Measurements from ENCODE around the gene LHX4. TPM values are rescaled to one million over a fixed set of nuclear protein-coding genes. Genes with fewer than 3 reads are reported as not detected.

LHX4 gene
- total and polyA plus RNA-seq, 4 donors = 0.02 to 0.03 (median 0.02) TPM; not detected in 1

DNA sequence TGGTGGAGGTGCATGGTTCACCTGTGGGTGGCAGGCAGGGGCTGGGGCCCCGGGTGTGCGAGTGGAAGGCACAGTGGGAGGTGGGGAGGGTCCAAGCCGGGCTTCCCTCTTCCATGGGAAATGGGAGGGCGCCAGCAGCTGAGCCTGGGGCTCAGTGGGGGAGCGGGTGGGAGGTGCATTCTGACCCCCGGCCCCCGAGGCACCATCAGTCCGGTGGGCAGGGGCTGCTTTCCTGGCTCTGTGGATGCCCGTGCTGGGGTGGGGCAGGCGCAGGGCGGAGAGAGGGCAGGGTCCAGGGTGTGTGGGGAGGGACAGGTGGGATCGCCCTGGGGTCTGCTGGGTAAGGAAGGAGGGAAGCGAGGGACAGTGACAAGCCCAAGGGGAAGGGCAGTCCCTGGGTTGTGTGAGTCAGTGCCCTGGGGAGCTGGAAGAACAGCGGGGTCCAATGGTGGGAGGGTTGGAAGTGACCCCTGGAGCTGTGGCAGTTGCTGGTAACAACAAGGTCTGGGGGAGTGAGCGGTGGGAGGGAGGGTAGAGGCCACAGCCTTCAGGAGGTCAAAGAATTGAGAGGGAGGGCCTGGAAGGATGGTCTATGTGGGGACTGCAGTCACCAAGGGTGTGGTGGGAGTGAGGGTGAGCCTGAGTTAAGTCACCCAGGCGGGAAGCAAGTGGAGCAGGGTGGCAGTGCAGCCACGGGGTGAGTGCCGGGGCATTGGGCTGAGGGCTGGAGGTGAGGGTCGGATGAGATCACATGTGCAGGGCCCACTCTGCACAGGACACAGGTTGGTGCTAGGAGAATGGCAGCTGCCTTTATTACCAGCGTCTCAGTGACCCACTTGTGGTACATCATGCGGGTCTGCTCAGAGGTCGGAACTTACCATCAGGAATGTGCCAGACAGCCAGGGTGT is 29.6 kb downstream of the LHX4 start:
- TF ChIP-seq, protein P1, sequence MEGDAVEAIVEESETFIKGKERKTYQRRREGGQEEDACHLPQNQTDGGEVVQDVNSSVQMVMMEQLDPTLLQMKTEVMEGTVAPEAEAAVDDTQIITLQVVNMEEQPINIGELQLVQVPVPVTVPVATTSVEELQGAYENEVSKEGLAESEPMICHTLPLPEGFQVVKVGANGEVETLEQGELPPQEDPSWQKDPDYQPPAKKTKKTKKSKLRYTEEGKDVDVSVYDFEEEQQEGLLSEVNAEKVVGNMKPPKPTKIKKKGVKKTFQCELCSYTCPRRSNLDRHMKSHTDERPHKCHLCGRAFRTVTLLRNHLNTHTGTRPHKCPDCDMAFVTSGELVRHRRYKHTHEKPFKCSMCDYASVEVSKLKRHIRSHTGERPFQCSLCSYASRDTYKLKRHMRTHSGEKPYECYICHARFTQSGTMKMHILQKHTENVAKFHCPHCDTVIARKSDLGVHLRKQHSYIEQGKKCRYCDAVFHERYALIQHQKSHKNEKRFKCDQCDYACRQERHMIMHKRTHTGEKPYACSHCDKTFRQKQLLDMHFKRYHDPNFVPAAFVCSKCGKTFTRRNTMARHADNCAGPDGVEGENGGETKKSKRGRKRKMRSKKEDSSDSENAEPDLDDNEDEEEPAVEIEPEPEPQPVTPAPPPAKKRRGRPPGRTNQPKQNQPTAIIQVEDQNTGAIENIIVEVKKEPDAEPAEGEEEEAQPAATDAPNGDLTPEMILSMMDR (IDR thresholded peaks at IDR 0.05; ENCODE audit: control extremely low read depth, extremely low read depth) = no peak
- Histone ChIP-seq H3K4me3 (no peak overlapping the region), H3K4me1 (ENCODE audit: control insufficient read depth in 5 of 5, insufficient read depth in 5 of 5, low read length in 5 of 5) (peaks cover 0 to 3% (median 0%) of the 10 kb centered on the region in 5 donors), H3K9ac (ENCODE audit: insufficient read depth in 1 of 2, low read length in 2 of 2) (no peak overlapping the region), H3K27ac (ENCODE audit: low read depth in 1 of 2, low read length in 1 of 2) (no peak overlapping the region), H3K36me3 (ENCODE audit: control insufficient read depth in 4 of 4, insufficient read depth in 4 of 4, low read length in 4 of 4) (no peaks in the 10 kb centered on the region), H3K27me3 (ENCODE audit: control insufficient read depth in 3 of 3, insufficient read depth in 3 of 3, low read length in 2 of 3) (peaks cover 4 to 15% (median 13%) of the 10 kb centered on the region in 3 donors), H3K9me3 (ENCODE audit: control insufficient read depth in 4 of 4, insufficient read depth in 3 of 4, low read length in 3 of 4) (no peaks in the 10 kb centered on the region)
- DNase-seq = no peak
- ATAC-seq (ENCODE audit: insufficient read depth, low FRiP score) = no peak
- WGBS, 2 donors = 79 to 86% methylated on average over 22 of the region's 22 CpGs

DNA sequence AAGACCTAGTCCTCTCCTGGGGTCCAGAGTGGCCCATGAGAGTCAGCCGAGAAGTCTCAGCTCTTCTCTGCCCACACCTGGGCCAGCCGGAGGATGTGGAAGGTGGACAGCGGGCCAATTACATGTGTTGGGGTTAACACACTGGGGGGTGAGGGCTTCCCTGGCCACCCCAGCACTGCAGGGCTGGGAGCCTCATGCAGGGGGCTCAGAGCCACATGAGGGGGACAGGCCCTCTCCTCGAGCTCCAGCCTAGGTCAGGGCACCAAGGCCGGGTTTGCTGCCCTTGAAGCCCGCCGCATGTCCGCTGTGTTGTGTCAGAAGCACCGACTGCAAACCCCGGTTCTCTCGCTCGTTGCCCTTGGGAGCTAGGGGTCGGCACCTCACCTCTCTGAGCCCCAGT is 30.5 kb downstream of the LHX4 start:
- H3K27ac ChIP-seq (ENCODE audit: low read depth in 1 of 2, low read length in 1 of 2) = no peak overlapping the region
- ATAC-seq (ENCODE audit: insufficient read depth, low FRiP score) (no peak), DNase-seq (no peak)
- 82 to 91% methylated on average over 13 of the region's 13 CpGs for WGBS, 2 donors
- peaks cover 4 to 15% (median 13%) of the 10 kb centered on the region in 3 donors for H3K27me3 ChIP-seq (ENCODE audit: control insufficient read depth in 3 of 3, insufficient read depth in 3 of 3, low read length in 2 of 3)
- no peak overlapping the region for H3K4me3 ChIP-seq
- H3K9ac ChIP-seq (ENCODE audit: insufficient read depth in 1 of 2, low read length in 2 of 2) = no peak overlapping the region
- H3K36me3 ChIP-seq (ENCODE audit: control insufficient read depth in 4 of 4, insufficient read depth in 4 of 4, low read length in 4 of 4) = no peaks in the 10 kb centered on the region
- peaks cover 0 to 3% (median 0%) of the 10 kb centered on the region in 5 donors for H3K4me1 ChIP-seq (ENCODE audit: control insufficient read depth in 5 of 5, insufficient read depth in 5 of 5, low read length in 5 of 5)
- TF ChIP-seq, protein P1 (IDR thresholded peaks at IDR 0.05; ENCODE audit: control extremely low read depth, extremely low read depth) = no peak
- H3K9me3 ChIP-seq (ENCODE audit: control insufficient read depth in 4 of 4, insufficient read depth in 3 of 4, low read length in 3 of 4) = no peaks in the 10 kb centered on the region

DNA sequence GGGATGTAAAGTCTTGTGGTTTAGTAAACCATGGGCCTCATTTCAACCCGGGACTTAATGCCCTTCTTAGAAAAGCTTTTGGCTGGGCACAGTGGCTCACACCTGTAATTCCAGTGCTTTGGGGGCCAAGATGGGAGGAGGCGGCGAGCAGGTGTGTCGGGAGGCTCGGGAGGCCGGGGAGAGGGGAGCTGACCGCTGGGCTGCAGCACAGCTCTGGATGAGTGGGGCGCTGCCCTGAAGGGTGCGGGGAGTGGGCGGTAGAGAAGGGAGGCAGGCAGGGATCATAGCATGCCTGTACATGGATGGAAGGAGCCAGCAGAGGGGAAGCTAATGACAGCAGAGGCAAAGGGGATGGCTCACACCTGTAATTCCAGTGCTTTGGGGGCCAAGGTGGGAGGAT is 31.0 kb downstream of the LHX4 start:
- DNase-seq (no peak), ATAC-seq (ENCODE audit: insufficient read depth, low FRiP score) (no peak)
- Histone ChIP-seq H3K9ac (ENCODE audit: insufficient read depth in 1 of 2, low read length in 2 of 2) (no peak overlapping the region), H3K4me1 (ENCODE audit: control insufficient read depth in 5 of 5, insufficient read depth in 5 of 5, low read length in 5 of 5) (peaks cover 0 to 3% (median 0%) of the 10 kb centered on the region in 5 donors), H3K27ac (ENCODE audit: low read depth in 1 of 2, low read length in 1 of 2) (no peak overlapping the region), H3K27me3 (ENCODE audit: control insufficient read depth in 3 of 3, insufficient read depth in 3 of 3, low read length in 2 of 3) (peaks cover 4 to 15% (median 13%) of the 10 kb centered on the region in 3 donors), H3K36me3 (ENCODE audit: control insufficient read depth in 4 of 4, insufficient read depth in 4 of 4, low read length in 4 of 4) (no peaks in the 10 kb centered on the region), H3K4me3 (no peak overlapping the region), H3K9me3 (ENCODE audit: control insufficient read depth in 4 of 4, insufficient read depth in 3 of 4, low read length in 3 of 4) (no peaks in the 10 kb centered on the region)
- TF ChIP-seq, protein P1 (IDR thresholded peaks at IDR 0.05; ENCODE audit: control extremely low read depth, extremely low read depth) = no peak
- WGBS, 2 donors = 81 to 91% methylated on average over 10 of the region's 10 CpGs
